Prostate gland (tissue), 2 donors: ENCODE results near the gene RCAN2.

Source experiments
- POLR2A ChIP-seq: fragments of 450-650 bp; IDR thresholded peaks from one replicate; pipeline ENCODE4 v1.6.1; 2016; ENCODE audit warnings: antibody characterized with exemption, mild to moderate bottlenecking
- POLR2AphosphoS5 ChIP-seq: sonication (generic); formaldehyde crosslinking; IDR thresholded peaks from one replicate; pipeline ENCODE4 v1.6.1; 2017; ENCODE audit warnings: antibody characterized with exemption
- TF ChIP-seq, protein P1 (sequence below), 4 experiments: fragments of 200-600 bp in 2 of 4; fragments of 450-650 bp in 2 of 4; sonication (generic) in 2 of 4; IDR thresholded peaks; 1 replicate in 3 of 4; 2 replicates in 1 of 4; pipeline ENCODE4 v1.5.1; 2016 to 2019; ENCODE audit warnings: antibody characterized with exemption in 4 of 4, mild to moderate bottlenecking in 2 of 4, moderate library complexity in 2 of 4

DNA sequence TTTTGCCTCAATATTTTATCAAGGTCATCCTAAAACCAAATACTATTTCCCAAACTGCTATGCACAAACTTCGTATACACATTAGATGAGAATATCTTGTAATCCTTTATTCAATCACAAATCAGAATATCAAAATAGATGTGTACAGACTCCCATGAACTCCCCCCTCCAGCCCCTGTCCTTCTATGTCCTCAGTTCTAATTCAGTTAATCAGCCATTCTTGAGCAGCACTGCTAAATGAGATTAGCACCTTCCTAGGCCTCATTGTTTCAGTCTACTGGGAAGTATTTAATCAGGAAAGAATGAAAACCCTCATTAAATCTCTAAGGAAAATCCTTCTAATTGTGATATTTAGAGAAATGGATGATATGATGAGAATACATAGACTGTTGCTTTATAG, 36.6 kb downstream of the RCAN2 start:
- TF ChIP-seq, protein P1, sequence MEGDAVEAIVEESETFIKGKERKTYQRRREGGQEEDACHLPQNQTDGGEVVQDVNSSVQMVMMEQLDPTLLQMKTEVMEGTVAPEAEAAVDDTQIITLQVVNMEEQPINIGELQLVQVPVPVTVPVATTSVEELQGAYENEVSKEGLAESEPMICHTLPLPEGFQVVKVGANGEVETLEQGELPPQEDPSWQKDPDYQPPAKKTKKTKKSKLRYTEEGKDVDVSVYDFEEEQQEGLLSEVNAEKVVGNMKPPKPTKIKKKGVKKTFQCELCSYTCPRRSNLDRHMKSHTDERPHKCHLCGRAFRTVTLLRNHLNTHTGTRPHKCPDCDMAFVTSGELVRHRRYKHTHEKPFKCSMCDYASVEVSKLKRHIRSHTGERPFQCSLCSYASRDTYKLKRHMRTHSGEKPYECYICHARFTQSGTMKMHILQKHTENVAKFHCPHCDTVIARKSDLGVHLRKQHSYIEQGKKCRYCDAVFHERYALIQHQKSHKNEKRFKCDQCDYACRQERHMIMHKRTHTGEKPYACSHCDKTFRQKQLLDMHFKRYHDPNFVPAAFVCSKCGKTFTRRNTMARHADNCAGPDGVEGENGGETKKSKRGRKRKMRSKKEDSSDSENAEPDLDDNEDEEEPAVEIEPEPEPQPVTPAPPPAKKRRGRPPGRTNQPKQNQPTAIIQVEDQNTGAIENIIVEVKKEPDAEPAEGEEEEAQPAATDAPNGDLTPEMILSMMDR (IDR thresholded peaks at IDR 0.05), result no peak
- no peak for TF ChIP-seq POLR2AphosphoS5
- TF ChIP-seq POLR2A, result no peak
